Frontal cortex (tissue), 4 donors: Measurements from ENCODE around the gene NNMT. TPM values are rescaled to one million over a fixed set of nuclear protein-coding genes. Genes with fewer than 3 reads are reported as not detected.
A peak's percentile ranks its signal among the peaks of the same experiment; 100 is the strongest.

Experiments used
- DNase-seq, 2 donors: peaks; one replicate each; pipeline ENCODE4 v3.0.0; 2012; ENCODE audit warnings: low spot score in 2 of 2
- FAIRE-seq: peaks from 2 replicates; lab custom pipeline; 2012; peaks lifted over from hg19 to GRCh38; lab: Jason Lieb, UNC
- total RNA-seq: library from RNA; depleted of rRNA; stranded (reverse); fragments of >200 nt; gene quantifications from one replicate; pipeline ENCODE4 v1.2.3, GENCODE V29; 2014
- donor health status: control.
- donor health status: control.
- donor health status: control.

The NNMT gene
- total RNA-seq, 1 donor from 2014 or later: 0.41 TPM

GRCh38 chr11:114262681-114263512 lies 33.3 kb upstream of the NNMT start:
- DNase-seq (peak in 1 of 2 donors; percentile 61), FAIRE-seq (no peak)

GRCh38 chr11:114263513-114264170 lies 32.6 kb upstream of the NNMT start:
- DNase-seq: no peak
- no peak for FAIRE-seq

- FAIRE-seq (no peak), DNase-seq (no peak)
Measured at GRCh38 chr11:114264381-114264780, 31.8 kb upstream of the NNMT start.

- DNase-seq (no peak), FAIRE-seq (no peak)
Measured at GRCh38 chr11:114265122-114265878, 30.9 kb upstream of the NNMT start.

GRCh38 chr11:114269498-114269897 lies 26.7 kb upstream of the NNMT start:
- FAIRE-seq: no peak
- no peak for DNase-seq

GRCh38 chr11:114270531-114271270 lies 25.5 kb upstream of the NNMT start:
- DNase-seq (no peak), FAIRE-seq (no peak)

GRCh38 chr11:114271316-114271715 lies 24.9 kb upstream of the NNMT start:
- no peak for FAIRE-seq
- no peak for DNase-seq

GRCh38 chr11:114272311-114272710 lies 23.9 kb upstream of the NNMT start:
- DNase-seq (no peak), FAIRE-seq (no peak)

- DNase-seq (no peak), FAIRE-seq (no peak)
Measured at GRCh38 chr11:114273071-114273470, 23.1 kb upstream of the NNMT start.

- FAIRE-seq: no peak
- no peak for DNase-seq
Measured at GRCh38 chr11:114273890-114274635, 22.1 kb upstream of the NNMT start.

- DNase-seq (no peak), FAIRE-seq (no peak)
Measured at GRCh38 chr11:114274637-114275036, 21.6 kb upstream of the NNMT start.

- FAIRE-seq: no peak
- DNase-seq: no peak
Measured at GRCh38 chr11:114275280-114275679, 20.9 kb upstream of the NNMT start.

- DNase-seq (no peak), FAIRE-seq (no peak)
Measured at GRCh38 chr11:114276077-114276476, 20.1 kb upstream of the NNMT start.

- FAIRE-seq (no peak), DNase-seq (no peak)
Measured at GRCh38 chr11:114277637-114278341, 18.4 kb upstream of the NNMT start.

- FAIRE-seq (no peak), DNase-seq (no peak)
Measured at GRCh38 chr11:114278342-114279065, 17.7 kb upstream of the NNMT start.

GRCh38 chr11:114279792-114280546 lies 16.2 kb upstream of the NNMT start:
- DNase-seq (no peak), FAIRE-seq (no peak)

- FAIRE-seq: no peak
- DNase-seq: peak in 1 of 2 donors; percentile 43
Measured at GRCh38 chr11:114280696-114281095, 15.5 kb upstream of the NNMT start.
